DOHH2 (cell line): ENCODE results near the gene UBE4B.

Source experiments
- H3F3A ChIP-seq: fragments of 200-600 bp; sonication (generic), shearing (Covaris generic); 2 replicates; pipeline ENCODE4 v1.6.0; 2016; ENCODE audit warnings: antibody characterized with exemption, mild to moderate bottlenecking; ENCODE audit not compliant: control insufficient read depth, insufficient read depth
- H3K27ac ChIP-seq: fragments of 200-600 bp; sonication (generic); 2 replicates; pipeline ENCODE4 v1.5.1; 2014; ENCODE audit warnings: low read depth, mild to moderate bottlenecking, low read length, moderate library complexity
- H3K27me3 ChIP-seq: fragments of 200-600 bp; sonication (generic); 2 replicates; pipeline ENCODE4 v1.6.1; 2014; ENCODE audit warnings: mild to moderate bottlenecking, low read length, mixed read lengths; ENCODE audit not compliant: control insufficient read depth
- H3K36me3 ChIP-seq: fragments of 200-600 bp; sonication (generic); 2 replicates; pipeline ENCODE4 v1.6.1; 2014; ENCODE audit warnings: mild to moderate bottlenecking, low read length, moderate library complexity, mixed read lengths; ENCODE audit not compliant: control insufficient read depth
- H3K4me1 ChIP-seq: fragments of 200-600 bp; sonication (generic); 2 replicates; pipeline ENCODE4 v1.6.1; 2014; ENCODE audit warnings: mild to moderate bottlenecking, low read length, mixed read lengths; ENCODE audit not compliant: control insufficient read depth
- H3K4me2 ChIP-seq: fragments of 200-600 bp; sonication (generic); 2 replicates; pipeline ENCODE4 v1.6.0; 2014; ENCODE audit warnings: mild to moderate bottlenecking, low read length, moderate library complexity
- H3K4me3 ChIP-seq: fragments of 200-600 bp; sonication (generic); 2 replicates; pipeline ENCODE4 v1.5.1; 2014; ENCODE audit warnings: mild to moderate bottlenecking, low read length, mixed read lengths
- H3K79me2 ChIP-seq: fragments of 200-600 bp; sonication (generic); 2 replicates; pipeline ENCODE4 v1.6.1; 2014; ENCODE audit warnings: mild to moderate bottlenecking, low read length, mixed read lengths; ENCODE audit not compliant: control insufficient read depth
- H3K9me2 ChIP-seq: fragments of 200-600 bp; sonication (generic); replicated peaks from 2 replicates; pipeline ENCODE4 v1.6.1; 2014; ENCODE audit warnings: mild to moderate bottlenecking, low read length, mixed read lengths; ENCODE audit not compliant: control insufficient read depth
- H3K9me3 ChIP-seq: fragments of 200-600 bp; sonication (generic); 2 replicates; pipeline ENCODE4 v1.6.1; 2014; ENCODE audit warnings: antibody characterized with exemption, low read length, mixed read lengths; ENCODE audit not compliant: control insufficient read depth, insufficient read depth
- H4K20me1 ChIP-seq: fragments of 200-600 bp; sonication (generic); 2 replicates; pipeline ENCODE4 v1.6.0; 2014; ENCODE audit warnings: low read depth, mild to moderate bottlenecking, antibody characterized with exemption, low read length, moderate library complexity; ENCODE audit not compliant: control insufficient read depth, insufficient read depth
- EZH2phosphoT487 ChIP-seq: fragments of 200-600 bp; sonication (generic); IDR thresholded peaks from 2 replicates; pipeline ENCODE4 v1.6.1; 2017; ENCODE audit warnings: borderline replicate concordance, mild to moderate bottlenecking, antibody characterized with exemption, low read length, moderate library complexity, mixed read lengths
- TF ChIP-seq, protein P1 (sequence below): fragments of 200-600 bp; sonication (generic); IDR thresholded peaks from one replicate; pipeline ENCODE4 v1.5.1; 2014; ENCODE audit warnings: antibody characterized with exemption, mild to moderate bottlenecking, low read depth, low read length; ENCODE audit not compliant: poor library complexity, severe bottlenecking

The UBE4B gene

DNA sequence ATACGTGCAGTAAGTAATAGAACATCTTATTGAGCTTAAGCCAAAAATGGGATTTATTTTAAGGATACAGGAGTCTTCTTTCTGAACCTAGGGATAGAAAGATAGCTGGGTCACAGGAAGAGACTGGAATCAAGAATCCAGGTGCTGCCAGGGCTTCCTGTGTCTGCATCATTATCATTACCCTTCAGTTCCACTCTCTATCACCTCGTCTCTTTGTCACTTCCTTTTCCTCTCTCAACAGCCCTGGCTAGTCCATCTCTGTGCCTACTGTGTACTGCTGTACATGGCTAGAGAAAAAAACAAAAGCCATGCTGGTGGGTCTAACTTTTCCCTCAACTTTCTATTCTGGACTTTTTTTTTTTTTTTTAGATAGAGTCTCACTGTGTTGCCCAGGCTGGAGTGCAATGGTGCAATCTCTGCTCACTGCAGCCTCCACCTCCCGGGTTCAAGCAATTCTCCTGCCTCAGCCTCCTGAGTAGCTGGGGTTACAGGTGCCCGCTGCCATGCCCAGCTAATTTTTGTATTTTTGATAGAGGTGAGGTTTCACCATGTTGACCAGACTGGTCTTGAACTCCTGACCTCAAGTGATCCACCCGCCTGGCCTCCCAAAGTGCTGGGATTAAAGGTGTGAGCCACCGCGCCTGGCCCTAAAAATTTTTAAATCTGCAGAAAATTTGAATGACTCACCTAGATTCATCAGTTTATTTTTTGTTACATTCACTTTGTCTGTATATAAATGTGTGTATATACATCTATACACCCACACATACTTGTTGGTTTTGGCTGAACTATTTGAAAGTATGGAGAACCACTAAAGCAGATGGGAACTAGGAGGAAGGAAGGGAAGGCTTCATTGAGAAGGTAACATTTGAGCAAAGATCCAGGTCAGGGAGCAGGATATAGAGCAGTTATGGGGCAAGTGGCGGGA lies 31.9 kb downstream of the UBE4B start:
- no peaks in the 10 kb centered on the region for H3K27me3 ChIP-seq
- 0 out of 2 replicates have a peak, but pooled peaks cover 4% of the 10 kb centered on the region for H4K20me1 ChIP-seq
- peaks cover 6% of the 10 kb centered on the region for H3K4me1 ChIP-seq
- H3K27ac ChIP-seq, result no peak overlapping the region
- H3K4me3 ChIP-seq, result no peak overlapping the region
- H3K9me3 ChIP-seq, result no peaks in the 10 kb centered on the region
- H3K4me2 ChIP-seq, result no peak overlapping the region
- peaks cover 22% of the 10 kb centered on the region for H3K79me2 ChIP-seq
- H3F3A ChIP-seq, result no peaks in the 10 kb centered on the region
- H3K36me3 ChIP-seq, result no peaks in the 10 kb centered on the region
- H3K9me2 ChIP-seq, result no peaks in the 10 kb centered on the region
- TF ChIP-seq, protein P1, sequence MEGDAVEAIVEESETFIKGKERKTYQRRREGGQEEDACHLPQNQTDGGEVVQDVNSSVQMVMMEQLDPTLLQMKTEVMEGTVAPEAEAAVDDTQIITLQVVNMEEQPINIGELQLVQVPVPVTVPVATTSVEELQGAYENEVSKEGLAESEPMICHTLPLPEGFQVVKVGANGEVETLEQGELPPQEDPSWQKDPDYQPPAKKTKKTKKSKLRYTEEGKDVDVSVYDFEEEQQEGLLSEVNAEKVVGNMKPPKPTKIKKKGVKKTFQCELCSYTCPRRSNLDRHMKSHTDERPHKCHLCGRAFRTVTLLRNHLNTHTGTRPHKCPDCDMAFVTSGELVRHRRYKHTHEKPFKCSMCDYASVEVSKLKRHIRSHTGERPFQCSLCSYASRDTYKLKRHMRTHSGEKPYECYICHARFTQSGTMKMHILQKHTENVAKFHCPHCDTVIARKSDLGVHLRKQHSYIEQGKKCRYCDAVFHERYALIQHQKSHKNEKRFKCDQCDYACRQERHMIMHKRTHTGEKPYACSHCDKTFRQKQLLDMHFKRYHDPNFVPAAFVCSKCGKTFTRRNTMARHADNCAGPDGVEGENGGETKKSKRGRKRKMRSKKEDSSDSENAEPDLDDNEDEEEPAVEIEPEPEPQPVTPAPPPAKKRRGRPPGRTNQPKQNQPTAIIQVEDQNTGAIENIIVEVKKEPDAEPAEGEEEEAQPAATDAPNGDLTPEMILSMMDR, result no peak
- TF ChIP-seq EZH2phosphoT487, result no peak

DNA sequence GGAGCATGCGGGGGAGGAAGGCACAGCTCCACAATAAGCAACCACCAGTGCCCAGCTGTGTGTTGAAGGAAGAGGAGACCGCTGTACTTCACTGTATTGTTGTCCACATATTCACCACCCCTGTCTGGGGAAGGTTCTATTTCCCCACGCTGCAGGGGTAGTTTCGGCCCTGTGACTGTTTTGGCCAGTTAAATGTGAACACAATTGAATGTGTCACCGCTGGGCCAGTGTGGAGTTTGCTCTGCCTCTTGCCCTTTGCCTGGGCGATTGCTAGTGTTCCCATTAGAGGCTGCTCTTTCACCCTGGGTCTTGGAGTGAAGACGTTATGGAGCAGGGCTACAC lies 32.6 kb downstream of the UBE4B start:
- H3K79me2 ChIP-seq, result peaks cover 21% of the 10 kb centered on the region
- no peaks in the 10 kb centered on the region for H3K27me3 ChIP-seq
- H3K27ac ChIP-seq, result no peak overlapping the region
- 0 out of 2 replicates have a peak, but pooled peaks cover 4% of the 10 kb centered on the region for H4K20me1 ChIP-seq
- no peaks in the 10 kb centered on the region for H3K36me3 ChIP-seq
- H3K9me2 ChIP-seq, result no peaks in the 10 kb centered on the region
- H3K9me3 ChIP-seq, result no peaks in the 10 kb centered on the region
- H3F3A ChIP-seq, result no peaks in the 10 kb centered on the region
- H3K4me3 ChIP-seq, result no peak overlapping the region
- TF ChIP-seq, protein P1, result no peak
- TF ChIP-seq EZH2phosphoT487, result no peak
- peaks cover 6% of the 10 kb centered on the region for H3K4me1 ChIP-seq
- H3K4me2 ChIP-seq, result no peak overlapping the region

DNA sequence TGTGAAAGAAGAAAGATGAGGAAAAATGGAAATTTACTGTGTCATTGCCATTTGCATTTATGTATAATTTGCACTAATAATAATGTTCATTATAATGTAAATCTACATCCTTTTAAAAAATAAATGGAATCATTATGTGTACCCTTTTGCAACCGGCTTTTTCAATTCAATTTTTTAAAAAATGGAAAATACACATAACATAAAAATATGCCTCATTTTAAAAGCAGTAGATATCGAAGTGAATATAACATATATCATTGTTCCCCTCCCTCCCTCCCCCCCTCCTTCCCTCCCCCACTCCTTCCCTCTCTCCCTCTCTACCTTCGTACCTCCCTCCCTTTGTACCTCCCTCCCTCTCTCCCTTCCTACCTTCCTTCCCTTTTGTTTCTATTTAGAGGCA lies 33.0 kb downstream of the UBE4B start:
- Histone ChIP-seq H3K79me2 (peaks cover 21% of the 10 kb centered on the region), H3K4me2 (no peak overlapping the region)

More for the DNA sequence above, 33.0 kb downstream of the UBE4B start:
- H3K4me3 ChIP-seq, result no peak overlapping the region
- no peak overlapping the region for H3K27ac ChIP-seq
- no peaks in the 10 kb centered on the region for H3K9me2 ChIP-seq
- no peaks in the 10 kb centered on the region for H3F3A ChIP-seq
- TF ChIP-seq, protein P1, result no peak
- TF ChIP-seq EZH2phosphoT487, result no peak
- 0 out of 2 replicates have a peak, but pooled peaks cover 4% of the 10 kb centered on the region for H4K20me1 ChIP-seq
- H3K27me3 ChIP-seq, result no peaks in the 10 kb centered on the region
- H3K36me3 ChIP-seq, result no peaks in the 10 kb centered on the region
- H3K4me1 ChIP-seq, result peaks cover 6% of the 10 kb centered on the region
- no peaks in the 10 kb centered on the region for H3K9me3 ChIP-seq
